ENCODE results near the gene CLK3.

GRCh38 chr15:74674161-74674560 lies 58.5 kb downstream of the CLK3 start:
- TF ChIP-seq CTCF (IDR thresholded peaks at IDR 0.05; ENCODE audit: insufficient read depth, low read length, poor library complexity, severe bottlenecking) (no peak), EZH2phosphoT487 (conservative IDR thresholded peaks at IDR 0.05; ENCODE audit: low read length) (no peak)
